K562 (cell line): Measurements from ENCODE around the gene RITA1.

Source experiments
- PCBP1 ChIP-seq: fragments of 200-400 bp; formaldehyde crosslinking; IDR thresholded peaks from 2 replicates; pipeline ENCODE4 v1.6.1; 2018; ENCODE audit warnings: mild to moderate bottlenecking, low read depth, low read length; ENCODE audit not compliant: poor library complexity, severe bottlenecking
- ZNF197 ChIP-seq: fragments of 200-800 bp; sonication (Bioruptor generic); IDR thresholded peaks from 2 replicates; pipeline ENCODE4 v1.6.1; 2016; ENCODE audit warnings: low read depth, missing genetic modification characterization, missing compliant biosample characterization

DNA sequence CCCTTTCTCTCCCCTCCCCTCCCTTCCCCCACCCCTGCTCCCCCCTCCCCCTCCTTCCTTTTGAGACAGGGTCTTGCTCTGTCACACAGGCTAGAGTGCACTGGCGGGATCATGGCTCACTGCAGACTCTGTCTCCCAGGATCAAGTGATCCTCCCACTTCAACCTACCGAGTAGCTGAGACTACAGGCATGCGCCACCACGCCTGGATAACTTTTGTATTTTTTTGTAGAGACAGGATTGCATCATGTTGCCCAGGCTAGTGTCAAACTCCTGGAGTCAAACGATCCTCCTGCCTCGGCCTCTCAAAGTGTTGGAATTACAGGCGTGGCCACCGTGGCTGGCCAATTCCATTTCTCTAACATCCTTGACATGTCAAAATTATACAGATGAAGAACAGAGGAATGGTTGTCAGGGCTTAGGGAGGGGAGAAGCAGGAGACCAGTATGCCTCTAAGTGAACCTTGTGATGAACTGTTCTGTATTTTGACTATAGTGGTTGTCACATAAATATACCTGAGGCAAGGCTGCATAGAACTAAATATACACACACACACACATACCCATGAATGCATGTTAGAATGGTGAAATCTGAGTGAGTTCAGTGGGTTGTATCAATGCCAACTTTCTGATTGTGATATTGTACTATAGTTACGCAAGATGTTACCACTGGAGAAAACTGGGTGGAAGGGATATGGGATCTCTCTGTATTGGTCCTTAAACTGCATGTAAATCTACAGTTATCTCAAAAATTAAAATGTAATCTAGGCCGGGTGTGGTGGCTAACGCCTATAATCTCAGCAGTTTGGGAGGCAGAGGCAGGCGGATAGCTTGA, 39.6 kb upstream of the RITA1 start:
- TF ChIP-seq PCBP1: no peak
- no peak for TF ChIP-seq ZNF197 (CRISPR knock-in tag)
